HFFc6 (cell line): ENCODE measurements around the gene LRIG1. TPM values are rescaled to one million over a fixed set of nuclear protein-coding genes. Genes with fewer than 3 reads are reported as not detected.

ENCODE experiments used
- DNase-seq: peaks from one replicate; pipeline ENCODE4 v3.0.0-alpha.2; 2018
- H3K27ac Mint-ChIP-seq: 2 replicates; pipeline ENCODE4 v1.8.0; 2020; ENCODE audit warnings: mild to moderate bottlenecking, mixed read lengths
- H3K27me3 Mint-ChIP-seq: 2 replicates; pipeline ENCODE4 v1.8.0; 2021; ENCODE audit warnings: mild to moderate bottlenecking, moderate library complexity, mixed read lengths; ENCODE audit not compliant: insufficient read depth
- H3K36me3 Mint-ChIP-seq: 2 replicates; pipeline ENCODE4 v1.8.0; 2021; ENCODE audit warnings: low read depth, mixed read lengths
- H3K4me1 Mint-ChIP-seq: 2 replicates; pipeline ENCODE4 v1.8.0; 2020; ENCODE audit warnings: low read depth, mixed read lengths
- H3K4me3 Mint-ChIP-seq: 2 replicates; pipeline ENCODE4 v1.8.0; 2020; ENCODE audit warnings: mild to moderate bottlenecking, moderate library complexity, mixed read lengths
- H3K9me3 Mint-ChIP-seq: 2 replicates; pipeline ENCODE4 v1.8.0; 2020; ENCODE audit warnings: mild to moderate bottlenecking, mixed read lengths
- CTCF ChIP-seq: fragments of 200-600 bp; sonication (generic); IDR thresholded peaks from 2 replicates; pipeline ENCODE4 v1.5.0; 2021; ENCODE audit warnings: antibody characterized with exemption, mild to moderate bottlenecking
- total RNA-seq, 6 experiments: library from RNA; stranded (reverse); fragmentation: NEBNext Ultra II Directional; extraction: Animal tissue kit (Norgen Biotek cat#: 25700); gene quantifications; 2 replicates in 1 of 6; 3 replicates in 5 of 6; pipeline ENCODE4 v1.2.3, GENCODE V29; 2021

Gene LRIG1
- total RNA-seq, 6 experiments from 2014 or later = 1.7 to 2.7 (median 2.2) TPM

- H3K36me3 Mint-ChIP-seq = no peaks in the 10 kb centered on the region
- peaks cover 15% of the 10 kb centered on the region for H3K27me3 Mint-ChIP-seq
- H3K4me3 Mint-ChIP-seq = no peak overlapping the region
- no peaks in the 10 kb centered on the region for H3K4me1 Mint-ChIP-seq
- no peak for DNase-seq
- no peaks in the 10 kb centered on the region for H3K9me3 Mint-ChIP-seq
- no peak for TF ChIP-seq CTCF
- H3K27ac Mint-ChIP-seq = no peak overlapping the region
Measured at GRCh38 chr3:66517241-66517640, 16.4 kb upstream of the LRIG1 start.

- Mint-ChIP-seq H3K4me3 (no peak overlapping the region), H3K36me3 (no peaks in the 10 kb centered on the region), H3K27me3 (peaks cover 8% of the 10 kb centered on the region), H3K27ac (no peak overlapping the region), H3K4me1 (no peaks in the 10 kb centered on the region), H3K9me3 (no peaks in the 10 kb centered on the region)
- TF ChIP-seq CTCF = no peak
- no peak for DNase-seq
Measured at GRCh38 chr3:66508461-66508860, 7.6 kb upstream of the LRIG1 start.

- Mint-ChIP-seq H3K4me1 (no peaks in the 10 kb centered on the region), H3K27me3 (peaks cover 14% of the 10 kb centered on the region), H3K27ac (no peak overlapping the region), H3K4me3 (no peak overlapping the region), H3K36me3 (no peaks in the 10 kb centered on the region), H3K9me3 (no peaks in the 10 kb centered on the region)
- no peak for TF ChIP-seq CTCF
- no peak for DNase-seq
Measured at GRCh38 chr3:66507423-66508260, 6.8 kb upstream of the LRIG1 start.

- Mint-ChIP-seq H3K27me3 (peaks cover 16% of the 10 kb centered on the region), H3K36me3 (no peaks in the 10 kb centered on the region), H3K4me3 (no peak overlapping the region), H3K9me3 (no peaks in the 10 kb centered on the region), H3K27ac (no peak overlapping the region), H3K4me1 (peaks cover 6% of the 10 kb centered on the region; the same call in 1 of the 2 replicates)
- TF ChIP-seq CTCF = no peak
- DNase-seq = no peak
Measured at GRCh38 chr3:66506154-66506553, 5.3 kb upstream of the LRIG1 start.

- no peak for DNase-seq
Measured at GRCh38 chr3:66504850-66505641, 4.2 kb upstream of the LRIG1 start.

More at GRCh38 chr3:66504850-66505641, 4.2 kb upstream of the LRIG1 start:
- Mint-ChIP-seq H3K36me3 (no peaks in the 10 kb centered on the region), H3K4me3 (no peak overlapping the region), H3K4me1 (peaks cover 9% of the 10 kb centered on the region; the same call in 1 of the 2 replicates), H3K9me3 (no peaks in the 10 kb centered on the region), H3K27me3 (peaks cover 17% of the 10 kb centered on the region), H3K27ac (no peak overlapping the region)
- no peak for TF ChIP-seq CTCF
